22Rv1 (cell line): Measurements from ENCODE around the gene CTNND2.

ENCODE experiments used
- ZFX ChIP-seq: fragments of 450-650 bp; IDR thresholded peaks from 2 replicates; pipeline ENCODE4 v1.6.1; 2017; ENCODE audit warnings: antibody characterized with exemption, borderline replicate concordance
- TF ChIP-seq, protein P1 (sequence below): fragments of 450-650 bp; IDR thresholded peaks from 2 replicates; pipeline ENCODE4 v1.5.1; 2017; ENCODE audit warnings: mild to moderate bottlenecking

DNA sequence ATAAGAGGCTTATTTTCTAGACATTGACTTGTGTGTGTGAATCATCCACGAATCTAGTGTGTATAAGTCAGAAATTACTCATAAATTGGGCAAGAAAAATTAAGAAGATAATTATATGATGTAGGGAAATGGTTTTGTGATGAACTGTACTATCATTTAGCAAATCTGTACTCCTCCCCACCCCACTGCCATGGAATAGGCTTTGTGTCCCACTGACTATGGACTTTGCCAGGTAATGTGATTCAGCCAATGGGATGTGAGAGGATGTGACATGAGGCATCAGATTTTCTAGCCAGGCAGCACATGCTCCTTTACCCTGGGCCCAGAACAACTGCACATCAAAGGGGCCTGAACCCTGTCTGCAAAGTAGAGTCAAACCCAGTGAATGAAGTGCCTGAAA, 406.6 kb downstream of the CTNND2 start:
- TF ChIP-seq, protein P1, sequence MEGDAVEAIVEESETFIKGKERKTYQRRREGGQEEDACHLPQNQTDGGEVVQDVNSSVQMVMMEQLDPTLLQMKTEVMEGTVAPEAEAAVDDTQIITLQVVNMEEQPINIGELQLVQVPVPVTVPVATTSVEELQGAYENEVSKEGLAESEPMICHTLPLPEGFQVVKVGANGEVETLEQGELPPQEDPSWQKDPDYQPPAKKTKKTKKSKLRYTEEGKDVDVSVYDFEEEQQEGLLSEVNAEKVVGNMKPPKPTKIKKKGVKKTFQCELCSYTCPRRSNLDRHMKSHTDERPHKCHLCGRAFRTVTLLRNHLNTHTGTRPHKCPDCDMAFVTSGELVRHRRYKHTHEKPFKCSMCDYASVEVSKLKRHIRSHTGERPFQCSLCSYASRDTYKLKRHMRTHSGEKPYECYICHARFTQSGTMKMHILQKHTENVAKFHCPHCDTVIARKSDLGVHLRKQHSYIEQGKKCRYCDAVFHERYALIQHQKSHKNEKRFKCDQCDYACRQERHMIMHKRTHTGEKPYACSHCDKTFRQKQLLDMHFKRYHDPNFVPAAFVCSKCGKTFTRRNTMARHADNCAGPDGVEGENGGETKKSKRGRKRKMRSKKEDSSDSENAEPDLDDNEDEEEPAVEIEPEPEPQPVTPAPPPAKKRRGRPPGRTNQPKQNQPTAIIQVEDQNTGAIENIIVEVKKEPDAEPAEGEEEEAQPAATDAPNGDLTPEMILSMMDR = no peak
- no peak for TF ChIP-seq ZFX
